Epithelial cell of esophagus (primary cell): Measurements from ENCODE around the gene MRPS18B.
A peak's percentile ranks its signal among the peaks of the same experiment; 100 is the strongest.

ENCODE experiments used
- DNase-seq: peaks from one replicate; pipeline ENCODE4 v3.0.0; 2010; ENCODE audit warnings: low read depth
- H3K4me3 ChIP-seq: 2 replicates; pipeline ENCODE4 v1.5.1; 2011; ENCODE audit warnings: mild to moderate bottlenecking, low read length, control low read depth
- TF ChIP-seq, protein P1 (sequence below): IDR thresholded peaks from 2 replicates; pipeline ENCODE4 v1.5.1; 2011; ENCODE audit warnings: low read depth, mild to moderate bottlenecking, low read length, control low read depth, inconsistent platforms; ENCODE audit not compliant: insufficient read depth; ENCODE audit errors: missing control alignments

MRPS18B gene

DNA sequence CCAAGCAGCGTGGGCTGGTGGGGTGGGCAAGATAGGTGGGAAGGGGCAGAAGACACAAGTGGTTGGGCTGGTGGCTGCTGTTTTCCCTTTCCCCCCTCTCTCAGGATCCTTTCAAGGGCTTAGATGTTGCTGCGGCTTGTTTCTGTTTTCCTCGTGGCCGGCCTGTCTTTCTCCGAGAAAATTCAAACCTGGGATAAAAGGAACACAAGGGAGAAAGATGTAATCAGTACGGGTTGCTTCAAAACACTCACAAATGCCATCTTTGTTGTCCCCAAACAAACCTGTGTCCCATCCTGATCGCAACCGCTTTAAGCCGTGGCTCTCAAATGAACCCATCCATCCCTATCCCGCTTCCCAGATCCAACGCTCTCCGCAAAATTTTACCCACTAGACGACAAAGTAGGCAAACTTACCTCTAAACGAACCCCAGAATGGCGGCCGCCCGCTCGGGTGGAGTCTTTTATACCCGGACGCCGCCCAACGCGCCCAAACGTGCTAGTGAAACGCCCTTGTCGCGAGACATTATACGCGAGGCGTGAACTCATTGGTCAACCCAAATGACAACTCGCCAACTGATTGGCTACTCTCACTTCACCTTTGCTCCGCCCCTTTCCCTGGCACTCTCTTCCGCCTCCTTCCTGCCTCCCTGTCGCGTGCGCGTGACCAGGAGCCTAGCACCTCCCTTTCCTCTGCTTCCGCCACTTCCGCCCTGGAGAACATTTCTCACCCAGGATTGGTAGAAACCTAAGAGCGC, 652 bp upstream of the MRPS18B start, which contains the start of gene PPP1R10:
PPP1R10 (minus strand) TSS at position 433 of the 754 bp plus-strand sequence. CDS start 7,299 bp downstream, outside the sequence.
- H3K4me3 ChIP-seq = peak within 1 kb of the TSS; percentile 96
- TF ChIP-seq, protein P1, sequence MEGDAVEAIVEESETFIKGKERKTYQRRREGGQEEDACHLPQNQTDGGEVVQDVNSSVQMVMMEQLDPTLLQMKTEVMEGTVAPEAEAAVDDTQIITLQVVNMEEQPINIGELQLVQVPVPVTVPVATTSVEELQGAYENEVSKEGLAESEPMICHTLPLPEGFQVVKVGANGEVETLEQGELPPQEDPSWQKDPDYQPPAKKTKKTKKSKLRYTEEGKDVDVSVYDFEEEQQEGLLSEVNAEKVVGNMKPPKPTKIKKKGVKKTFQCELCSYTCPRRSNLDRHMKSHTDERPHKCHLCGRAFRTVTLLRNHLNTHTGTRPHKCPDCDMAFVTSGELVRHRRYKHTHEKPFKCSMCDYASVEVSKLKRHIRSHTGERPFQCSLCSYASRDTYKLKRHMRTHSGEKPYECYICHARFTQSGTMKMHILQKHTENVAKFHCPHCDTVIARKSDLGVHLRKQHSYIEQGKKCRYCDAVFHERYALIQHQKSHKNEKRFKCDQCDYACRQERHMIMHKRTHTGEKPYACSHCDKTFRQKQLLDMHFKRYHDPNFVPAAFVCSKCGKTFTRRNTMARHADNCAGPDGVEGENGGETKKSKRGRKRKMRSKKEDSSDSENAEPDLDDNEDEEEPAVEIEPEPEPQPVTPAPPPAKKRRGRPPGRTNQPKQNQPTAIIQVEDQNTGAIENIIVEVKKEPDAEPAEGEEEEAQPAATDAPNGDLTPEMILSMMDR = no peak
- DNase-seq = peak; percentile 100

DNA sequence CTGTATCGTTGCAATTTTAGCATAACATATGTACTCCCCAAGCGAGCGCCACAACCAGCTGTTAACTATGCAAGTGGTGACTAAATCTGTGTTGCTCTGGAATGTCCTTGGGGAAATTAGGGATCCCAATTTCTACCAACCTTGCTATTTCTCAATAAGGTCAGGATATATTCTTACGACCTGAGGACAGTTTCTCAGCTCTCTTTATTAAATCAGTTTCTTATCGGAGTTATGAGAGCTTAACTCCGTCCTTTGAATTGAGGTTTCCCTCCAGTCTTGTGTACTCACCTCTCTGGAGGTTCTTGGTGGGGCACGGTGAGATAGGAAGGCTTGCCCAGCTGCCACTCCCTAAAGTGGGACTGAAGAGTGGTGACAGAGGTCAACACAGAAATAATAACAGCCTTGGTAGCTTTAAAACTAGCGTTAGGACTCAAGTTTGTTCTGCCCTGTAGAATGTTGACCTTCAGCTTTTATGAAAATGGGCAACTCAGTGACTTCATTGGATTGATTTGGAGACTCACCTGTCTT, 694 bp downstream of the MRPS18B start:
- no peak for DNase-seq
- H3K4me3 ChIP-seq = peak overlapping the region; percentile 88
- TF ChIP-seq, protein P1 = no peak

DNA sequence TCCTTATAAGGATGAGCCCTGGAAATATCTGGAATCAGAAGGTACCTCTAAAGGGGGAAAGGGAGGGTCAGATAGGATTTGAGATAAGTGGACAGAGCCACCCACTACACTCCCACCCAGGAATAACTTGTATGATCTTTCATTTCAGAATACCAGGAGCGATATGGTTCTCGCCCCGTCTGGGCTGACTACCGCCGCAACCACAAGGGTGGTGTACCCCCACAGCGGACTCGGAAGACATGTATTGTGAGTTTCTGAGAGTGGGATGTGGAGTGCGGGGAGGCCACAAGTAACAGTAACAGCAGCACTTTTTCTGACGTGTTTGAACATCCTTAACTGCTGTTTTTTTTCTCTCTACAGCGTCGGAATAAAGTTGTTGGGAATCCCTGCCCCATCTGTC, 1.9 kb downstream of the MRPS18B start:
- TF ChIP-seq, protein P1 = no peak
- no peak overlapping the region for H3K4me3 ChIP-seq
- DNase-seq = no peak

DNA sequence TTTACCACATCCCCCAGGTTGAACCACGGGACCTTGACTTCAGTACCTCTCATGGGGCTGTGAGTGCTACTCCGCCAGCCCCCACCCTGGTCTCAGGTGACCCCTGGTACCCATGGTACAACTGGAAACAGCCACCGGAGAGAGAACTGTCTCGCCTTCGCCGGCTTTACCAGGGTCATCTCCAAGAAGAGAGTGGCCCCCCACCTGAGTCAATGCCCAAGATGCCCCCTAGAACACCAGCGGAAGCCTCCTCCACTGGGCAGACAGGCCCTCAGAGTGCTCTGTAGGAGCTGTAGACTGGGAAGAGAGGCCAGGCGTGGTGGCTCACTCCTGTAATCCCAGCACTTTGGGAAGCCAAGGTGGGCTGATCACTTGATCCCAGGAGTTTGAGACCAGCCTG, 7.9 kb downstream of the MRPS18B start:
- DNase-seq = no peak
- TF ChIP-seq, protein P1 = no peak
- no peak overlapping the region for H3K4me3 ChIP-seq

DNA sequence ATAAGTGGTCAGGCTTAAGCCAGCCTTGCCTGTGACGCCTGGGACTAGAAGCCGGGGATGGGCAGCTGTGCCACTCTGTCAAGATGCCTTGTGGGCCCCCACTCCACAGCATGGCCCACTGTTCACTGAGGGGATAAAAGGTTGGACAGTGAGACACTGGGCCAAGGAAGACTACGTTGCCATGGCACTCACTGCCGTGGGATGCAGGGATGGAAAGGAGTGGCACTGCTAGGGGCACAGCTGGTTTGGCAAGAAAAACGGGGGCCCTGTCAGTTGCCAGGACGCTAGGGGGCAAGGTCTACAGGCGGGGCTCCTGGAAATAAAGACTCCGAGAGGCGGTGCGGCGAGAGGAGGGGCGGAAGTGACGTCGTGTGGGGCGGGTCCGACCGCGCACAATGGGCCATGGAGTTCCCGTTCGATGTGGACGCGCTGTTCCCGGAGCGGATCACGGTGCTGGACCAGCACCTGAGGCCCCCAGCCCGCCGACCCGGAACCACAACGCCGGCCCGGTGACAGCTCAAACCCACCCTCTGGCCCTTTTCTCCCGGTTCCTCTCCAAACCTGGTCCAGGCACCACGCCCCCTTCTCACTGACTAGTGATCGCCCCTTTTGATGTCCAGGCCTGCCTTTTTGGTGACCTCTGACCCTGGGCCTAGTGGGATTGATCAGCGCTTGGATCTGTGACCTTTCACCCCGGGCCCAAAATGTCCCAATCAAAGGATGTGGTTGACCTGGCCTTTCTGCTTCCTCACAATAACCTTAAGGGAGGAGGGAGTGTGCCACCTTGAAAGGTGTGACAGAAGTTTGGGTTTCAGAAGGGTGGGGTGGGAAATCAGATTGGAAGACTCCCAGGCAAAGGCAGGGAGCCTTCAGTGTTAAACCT, 9.1 kb downstream of the MRPS18B start, which contains the start of gene ATAT1:
ATAT1 (plus strand) TSS at position 391 of the 883 bp plus-strand sequence.
- DNase-seq = peak; percentile 85
- H3K4me3 ChIP-seq = peak within 1 kb of the TSS; percentile 76
- TF ChIP-seq, protein P1 = peak; percentile 29

DNA sequence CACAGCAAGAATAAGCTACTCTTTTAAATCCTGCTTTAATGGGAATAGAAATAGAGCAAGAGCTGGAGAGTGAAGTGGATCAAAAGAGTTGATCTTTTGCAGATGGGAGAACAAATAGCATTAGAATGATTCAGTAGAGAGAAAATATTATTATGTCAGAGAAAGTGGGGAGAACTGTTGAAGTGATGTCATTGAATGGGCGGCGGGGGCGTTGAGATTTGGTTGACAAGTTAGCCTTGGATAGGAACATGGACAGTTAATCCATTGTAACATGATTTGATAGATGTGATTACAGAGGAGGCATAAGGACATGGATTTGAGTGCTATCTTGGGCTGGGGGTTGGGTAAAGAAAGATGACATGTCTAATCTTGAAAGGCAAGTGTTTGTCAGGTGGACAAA, 18.2 kb downstream of the MRPS18B start:
- no peak for DNase-seq
- H3K4me3 ChIP-seq = no peak overlapping the region
- TF ChIP-seq, protein P1 = no peak
